HepG2 (cell line): ENCODE results near the gene ARHGAP26. TPM values are rescaled to one million over a fixed set of nuclear protein-coding genes. Genes with fewer than 3 reads are reported as not detected.
A peak's percentile ranks its signal among the peaks of the same experiment; 100 is the strongest.

Source experiments
- CBFB ChIP-seq: sonication (generic); formaldehyde crosslinking; IDR thresholded peaks from 2 replicates; pipeline ENCODE4 v1.4.0; 2020; ENCODE audit warnings: missing genetic modification reagents
- CBX2 ChIP-seq, 2 experiments: fragments of 200-600 bp in 1 of 2; sonication (generic); formaldehyde crosslinking in 1 of 2; IDR thresholded peaks; 2 replicates each; pipeline versions ENCODE4 v1.7.0 to v1.8.1; 2018 to 2022; ENCODE audit warnings: low read depth in 2 of 2, low read length in 1 of 2, mild to moderate bottlenecking in 1 of 2, missing genetic modification reagents in 1 of 2
- HNF4A ChIP-seq: sonication (generic); formaldehyde crosslinking; IDR thresholded peaks from 2 replicates; pipeline ENCODE4 v1.4.0; 2020; ENCODE audit warnings: missing genetic modification reagents
- KDM5B ChIP-seq: sonication (generic); formaldehyde crosslinking; IDR thresholded peaks from 2 replicates; pipeline ENCODE4 v1.4.0; 2020; ENCODE audit warnings: missing genetic modification reagents, mild to moderate bottlenecking, borderline replicate concordance
- KMT2B ChIP-seq: IDR thresholded peaks from 2 replicates; pipeline ENCODE4 v1.6.1; 2016; ENCODE audit warnings: missing genetic modification reagents, missing compliant biosample characterization
- MED8 ChIP-seq: sonication (generic); formaldehyde crosslinking; IDR thresholded peaks from 2 replicates; pipeline ENCODE4 v1.8.1; 2023; ENCODE audit warnings: mild to moderate bottlenecking, missing genetic modification reagents; ENCODE audit not compliant: insufficient replicate concordance
- RELA ChIP-seq: sonication (generic); formaldehyde crosslinking; IDR thresholded peaks from 2 replicates; pipeline ENCODE4 v1.4.0; 2020; ENCODE audit warnings: missing genetic modification reagents
- SNRNP70 ChIP-seq: fragments of 200-400 bp; formaldehyde crosslinking; IDR thresholded peaks from 2 replicates; pipeline ENCODE4 v1.6.1; 2017; ENCODE audit warnings: mild to moderate bottlenecking, low read depth, low read length, moderate library complexity
- SP5 ChIP-seq: IDR thresholded peaks from 2 replicates; pipeline ENCODE4 v1.6.1; 2016; ENCODE audit warnings: low read depth, borderline replicate concordance
- TBX3 ChIP-seq: fragments of 450-650 bp; IDR thresholded peaks from 2 replicates; pipeline ENCODE4 v1.6.1; 2017; ENCODE audit warnings: antibody characterized with exemption, mild to moderate bottlenecking, inconsistent platforms, borderline replicate concordance
- ZFX ChIP-seq: sonication (generic); formaldehyde crosslinking; IDR thresholded peaks from 2 replicates; pipeline ENCODE4 v1.4.0; 2020; ENCODE audit warnings: mild to moderate bottlenecking, low read depth, missing genetic modification reagents, moderate library complexity
- ZHX2 ChIP-seq, 2 experiments: sonication (generic) in 1 of 2; formaldehyde crosslinking in 1 of 2; IDR thresholded peaks; 2 replicates each; pipeline versions ENCODE4 v1.6.1 to v1.9.0; 2014 to 2022; ENCODE audit warnings: antibody characterized with exemption in 1 of 2, borderline replicate concordance in 1 of 2, inconsistent platforms in 1 of 2, low read depth in 1 of 2, missing genetic modification reagents in 1 of 2
- ZKSCAN5 ChIP-seq: sonication (generic); formaldehyde crosslinking; IDR thresholded peaks from 2 replicates; pipeline ENCODE4 v1.5.1; 2020; ENCODE audit warnings: mild to moderate bottlenecking, missing genetic modification reagents
- ZNF253 ChIP-seq: sonication (generic); formaldehyde crosslinking; IDR thresholded peaks from 2 replicates; pipeline ENCODE4 v1.8.0; 2022; ENCODE audit warnings: mild to moderate bottlenecking, missing genetic modification reagents, borderline replicate concordance
- ZNF260 ChIP-seq: sonication (generic); formaldehyde crosslinking; IDR thresholded peaks from 2 replicates; pipeline ENCODE4 v1.4.0; 2020; ENCODE audit warnings: missing genetic modification reagents, low read depth, mild to moderate bottlenecking, borderline replicate concordance
- ZNF446 ChIP-seq: sonication (generic); formaldehyde crosslinking; IDR thresholded peaks from 2 replicates; pipeline ENCODE4 v1.5.0; 2020; ENCODE audit warnings: mild to moderate bottlenecking, missing genetic modification reagents
- ZNF672 ChIP-seq: sonication (generic); formaldehyde crosslinking; IDR thresholded peaks from 2 replicates; pipeline ENCODE4 v1.8.1; 2022; ENCODE audit warnings: missing genetic modification reagents
- polyA plus RNA-seq, 8 experiments: library from polyadenylated mRNA; depleted of rRNA in 3 of 8; stranded (reverse) in 7 of 8; unstranded in 1 of 8; fragments of >200 nt; fragmentation: Illumina TruSeq in 4 of 8; extraction: Trizol in 4 of 8; gene quantifications; 2 replicates each; pipeline versions ENCODE4 v1.2.1 to v1.2.3, GENCODE V29; 2011 to 2016; ENCODE audit warnings: low read depth in 4 of 8, missing spikeins in 1 of 8, mixed read lengths in 1 of 8; ENCODE audit not compliant: insufficient read depth in 1 of 8
- total RNA-seq, 5 experiments: library from RNA; depleted of rRNA; stranded (reverse); fragments of >200 nt; fragmentation: Illumina TruSeq; extraction: Trizol; gene quantifications; 2 replicates each; pipeline ENCODE4 v1.2.3, GENCODE V29; 2016; ENCODE audit warnings: low read depth in 1 of 5
- TF ChIP-seq, protein P1 (sequence below): sonication (generic); formaldehyde crosslinking; IDR thresholded peaks from 2 replicates; pipeline ENCODE4 v1.4.0; 2020; ENCODE audit warnings: mild to moderate bottlenecking, missing genetic modification reagents
- TF ChIP-seq, protein P2 (sequence below): IDR thresholded peaks from 2 replicates; pipeline ENCODE4 v1.6.1; 2016; ENCODE audit warnings: low read depth, borderline replicate concordance
- TF ChIP-seq, protein P3 (sequence below): sonication (generic); formaldehyde crosslinking; IDR thresholded peaks from 2 replicates; pipeline ENCODE4 v1.4.0; 2020; ENCODE audit warnings: missing genetic modification reagents; ENCODE audit errors: not compliant biosample characterization
- TF ChIP-seq, protein P4 (sequence below): sonication (generic); formaldehyde crosslinking; IDR thresholded peaks from 2 replicates; pipeline ENCODE4 v1.4.0; 2020; ENCODE audit warnings: missing genetic modification reagents

ARHGAP26 gene
- total and polyA plus RNA-seq, 2 of the 13 experiments (the other 11 are each of a cell fraction or from before 2014, with no cell fraction given), result 9.6 to 18.2 TPM

- TF ChIP-seq, protein P1, sequence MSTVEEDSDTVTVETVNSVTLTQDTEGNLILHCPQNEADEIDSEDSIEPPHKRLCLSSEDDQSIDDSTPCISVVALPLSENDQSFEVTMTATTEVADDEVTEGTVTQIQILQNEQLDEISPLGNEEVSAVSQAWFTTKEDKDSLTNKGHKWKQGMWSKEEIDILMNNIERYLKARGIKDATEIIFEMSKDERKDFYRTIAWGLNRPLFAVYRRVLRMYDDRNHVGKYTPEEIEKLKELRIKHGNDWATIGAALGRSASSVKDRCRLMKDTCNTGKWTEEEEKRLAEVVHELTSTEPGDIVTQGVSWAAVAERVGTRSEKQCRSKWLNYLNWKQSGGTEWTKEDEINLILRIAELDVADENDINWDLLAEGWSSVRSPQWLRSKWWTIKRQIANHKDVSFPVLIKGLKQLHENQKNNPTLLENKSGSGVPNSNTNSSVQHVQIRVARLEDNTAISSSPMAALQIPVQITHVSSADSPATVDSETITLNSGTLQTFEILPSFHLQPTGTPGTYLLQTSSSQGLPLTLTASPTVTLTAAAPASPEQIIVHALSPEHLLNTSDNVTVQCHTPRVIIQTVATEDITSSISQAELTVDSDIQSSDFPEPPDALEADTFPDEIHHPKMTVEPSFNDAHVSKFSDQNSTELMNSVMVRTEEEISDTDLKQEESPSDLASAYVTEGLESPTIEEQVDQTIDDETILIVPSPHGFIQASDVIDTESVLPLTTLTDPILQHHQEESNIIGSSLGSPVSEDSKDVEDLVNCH (CRISPR knock-in tag), result no peak
- TF ChIP-seq ZNF253 (CRISPR knock-in tag), result no peak
- no peak for TF ChIP-seq TBX3
- TF ChIP-seq SNRNP70, result no peak
- no peak for TF ChIP-seq CBFB (CRISPR knock-in tag)
- no peak for TF ChIP-seq RELA
- no peak for TF ChIP-seq ZNF672
- TF ChIP-seq, protein P2, sequence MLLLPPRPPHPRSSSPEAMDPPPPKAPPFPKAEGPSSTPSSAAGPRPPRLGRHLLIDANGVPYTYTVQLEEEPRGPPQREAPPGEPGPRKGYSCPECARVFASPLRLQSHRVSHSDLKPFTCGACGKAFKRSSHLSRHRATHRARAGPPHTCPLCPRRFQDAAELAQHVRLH, result no peak
- TF ChIP-seq KDM5B (CRISPR knock-in tag), result no peak
- peak; percentile 30; the same call in 1 of the 2 replicates for TF ChIP-seq HNF4A
- TF ChIP-seq ZNF260, result no peak
- TF ChIP-seq, protein P3, sequence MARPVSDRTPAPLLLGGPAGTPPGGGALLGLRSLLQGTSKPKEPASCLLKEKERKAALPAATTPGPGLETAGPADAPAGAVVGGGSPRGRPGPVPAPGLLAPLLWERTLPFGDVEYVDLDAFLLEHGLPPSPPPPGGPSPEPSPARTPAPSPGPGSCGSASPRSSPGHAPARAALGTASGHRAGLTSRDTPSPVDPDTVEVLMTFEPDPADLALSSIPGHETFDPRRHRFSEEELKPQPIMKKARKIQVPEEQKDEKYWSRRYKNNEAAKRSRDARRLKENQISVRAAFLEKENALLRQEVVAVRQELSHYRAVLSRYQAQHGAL, result no peak
- TF ChIP-seq ZKSCAN5 (CRISPR knock-in tag), result no peak
- TF ChIP-seq ZHX2 (IDR thresholded peaks at IDR 0.05; ENCODE audit: low read depth), result no peak
- no peak for TF ChIP-seq ZHX2 (CRISPR knock-in tag; IDR thresholded peaks at IDR 0.05; ENCODE audit: borderline replicate concordance)
- TF ChIP-seq ZNF446, result no peak
- TF ChIP-seq ZFX (CRISPR knock-in tag), result 0 out of 2 replicates have a peak, but pooled peaks have one; percentile 3
- TF ChIP-seq KMT2B (CRISPR knock-in tag), result no peak
- no peak for TF ChIP-seq SP5 (CRISPR knock-in tag)
- TF ChIP-seq, protein P4, sequence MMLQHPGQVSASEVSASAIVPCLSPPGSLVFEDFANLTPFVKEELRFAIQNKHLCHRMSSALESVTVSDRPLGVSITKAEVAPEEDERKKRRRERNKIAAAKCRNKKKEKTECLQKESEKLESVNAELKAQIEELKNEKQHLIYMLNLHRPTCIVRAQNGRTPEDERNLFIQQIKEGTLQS (CRISPR knock-in tag), result no peak
- TF ChIP-seq MED8, result no peak
- no peak for TF ChIP-seq CBX2 (IDR thresholded peaks at IDR 0.05; ENCODE audit: low read depth, low read length)
- TF ChIP-seq CBX2 (CRISPR knock-in tag; IDR thresholded peaks at IDR 0.05; ENCODE audit: low read depth), result no peak
These were observed 429.7 kb downstream of the ARHGAP26 start (continued) for GRCh38 chr5:143199843-143200242.
